GM12878 (cell line): Measurements from ENCODE around the gene PTK7. TPM values are rescaled to one million over a fixed set of nuclear protein-coding genes. Genes with fewer than 3 reads are reported as not detected.

Experiments
- ATAC-seq: fragments of 200-7000 bp; cut with Tn5 transposase; 3 replicates; pipeline ENCODE4 v1.9.1; 2020; ENCODE audit warnings: mild to moderate bottlenecking, moderate library complexity
- BruUV-seq: library from RNA; stranded (reverse); fragments of 400-500 nt; replicated peaks from 2 replicates; lab custom pipeline; 2021; lab: Mats Ljungman, UMichigan
- CTCF ChIA-PET: fragments of 300-600 bp; sonication (Branson Sonifier 250); formaldehyde crosslinking; extraction: SDS; loops from one replicate; lab custom pipeline; 2021; ENCODE audit warnings: inconsistent platforms; lab: Yijun Ruan, JAX
- POLR2A ChIA-PET: fragments of 350-600 bp; formaldehyde crosslinking; extraction: SDS; loops from one replicate; lab custom pipeline; 2021; ENCODE audit warnings: inconsistent platforms; lab: Charles Lee
- RAD21 ChIA-PET: fragments of 300-600 bp; sonication (Branson Sonifier 250); formaldehyde crosslinking; loops from one replicate; lab custom pipeline; 2023; ENCODE audit warnings: antibody characterized with exemption; ENCODE audit not compliant: unreplicated experiment; lab: Charles Lee
- SMC1A ChIA-PET: fragments of 300-600 bp; sonication (Branson Sonifier 250); formaldehyde crosslinking; loops from one replicate; lab custom pipeline; 2023; ENCODE audit not compliant: unreplicated experiment, uncharacterized antibody; lab: Charles Lee
- DNase-seq: peaks from one replicate; pipeline ENCODE4 v3.0.0-alpha.2; 2011; ENCODE audit warnings: low read depth, low spot score
- FAIRE-seq: peaks from 3 replicates; lab custom pipeline; 2011; peaks lifted over from hg19 to GRCh38; lab: Jason Lieb, UNC
- H2AFZ ChIP-seq: 2 replicates; pipeline ENCODE4 v1.6.0; 2011; ENCODE audit warnings: low read depth, low read length, control low read depth; ENCODE audit not compliant: control insufficient read depth
- H3K27ac ChIP-seq: 2 replicates; pipeline ENCODE4 v1.5.1; 2011; ENCODE audit warnings: control low read depth; ENCODE audit not compliant: control insufficient read depth, insufficient read depth
- H3K27me3 ChIP-seq, 2 experiments: replicated peaks in 1 of 2; 2 replicates each; pipeline versions ENCODE4 v1.6.0 to v1.6.1; 2011; ENCODE audit warnings: low read length in 1 of 2; ENCODE audit not compliant: control insufficient read depth in 2 of 2, insufficient read depth in 2 of 2
- H3K36me3 ChIP-seq, 2 experiments: 2 replicates each; pipeline ENCODE4 v1.5.1; 2011; ENCODE audit warnings: low read length in 1 of 2; ENCODE audit not compliant: control insufficient read depth in 2 of 2, insufficient read depth in 2 of 2
- H3K4me1 ChIP-seq: 2 replicates; pipeline ENCODE4 v1.6.1; 2011; ENCODE audit warnings: mild to moderate bottlenecking, low read length, moderate library complexity, mixed read lengths; ENCODE audit not compliant: control insufficient read depth, insufficient read depth
- H3K4me2 ChIP-seq: 2 replicates; pipeline ENCODE4 v1.6.0; 2011; ENCODE audit warnings: control low read depth; ENCODE audit not compliant: control insufficient read depth, insufficient read depth
- H3K4me3 ChIP-seq: fragments of 200-600 bp; sonication (generic); 2 replicates; pipeline ENCODE4 v1.5.1; 2016
- H3K79me2 ChIP-seq: 2 replicates; pipeline ENCODE4 v1.6.0; 2011; ENCODE audit warnings: low read length; ENCODE audit not compliant: control insufficient read depth, insufficient read depth
- H3K9ac ChIP-seq: 2 replicates; pipeline ENCODE4 v1.8.0; 2011; ENCODE audit warnings: low read length, control low read depth, mixed read lengths; ENCODE audit not compliant: control insufficient read depth, insufficient read depth
- H3K9me3 ChIP-seq: replicated peaks from 3 replicates; pipeline ENCODE4 v1.5.1; 2011; ENCODE audit warnings: mild to moderate bottlenecking, low read length; ENCODE audit not compliant: control insufficient read depth, insufficient read depth
- H4K20me1 ChIP-seq: 2 replicates; pipeline ENCODE4 v1.6.0; 2011; ENCODE audit not compliant: control insufficient read depth, insufficient read depth
- BACH1 ChIP-seq: fragments of 450-650 bp; IDR thresholded peaks from 2 replicates; pipeline ENCODE4 v1.6.1; 2017; ENCODE audit warnings: mild to moderate bottlenecking, borderline replicate concordance
- IKZF1 ChIP-seq: fragments of 450-650 bp; conservative IDR thresholded peaks from 2 replicates; pipeline ENCODE4 v1.6.1; 2017; ENCODE audit warnings: antibody characterized with exemption, mild to moderate bottlenecking
- MXI1 ChIP-seq: fragments of 150-350 bp; IDR thresholded peaks from 2 replicates; pipeline ENCODE4 v1.6.1; 2011; ENCODE audit warnings: low read depth, mild to moderate bottlenecking, inconsistent platforms, low read length, improper control_type of control experiment
- POLR2AphosphoS5 ChIP-seq: IDR thresholded peaks from 2 replicates; pipeline ENCODE4 v1.6.1; 2011; ENCODE audit warnings: mild to moderate bottlenecking, low read length, inconsistent platforms
- POU2F2 ChIP-seq: IDR thresholded peaks from 3 replicates; pipeline ENCODE4 v1.6.1; 2011; ENCODE audit warnings: low read depth, mild to moderate bottlenecking, low read length, borderline replicate concordance
- SMAD5 ChIP-seq: IDR thresholded peaks from 2 replicates; pipeline ENCODE4 v1.6.1; 2016; ENCODE audit warnings: antibody characterized with exemption, low read depth
- WGBS: methylation state at CpG from one replicate; pipeline ENCODE4 v1.1.6; 2016; ENCODE audit warnings: low lambda C conversion rate; ENCODE audit not compliant: insufficient replicate concordance, insufficient coverage; ENCODE audit errors: missing lambda C conversion rate; 5-methylcytosine and 5-hydroxymethylcytosine counted together
- in situ Hi-C: fragments of 300-500 bp; cut with MboI; formaldehyde crosslinking; loops from 9 replicates; pipeline ENCODE4 v1.14.3; 2018; ENCODE audit warnings: mixed read lengths
- intact Hi-C: fragments of 100-400 bp; cut with micrococcal nuclease; formaldehyde crosslinking; loops from one replicate; pipeline ENCODE4 v1.14.2; 2022; ENCODE audit not compliant: unreplicated experiment
- polyA plus RNA-seq, 11 experiments: library from polyadenylated mRNA; depleted of rRNA in 4 of 11; unstranded in 6 of 11; stranded (reverse) in 5 of 11; fragments of >200 nt; fragmentation: Nextera tagmentation in 4 of 11; fragmentation: Illumina TruSeq in 1 of 11; extraction: Ambion mirVana in 4 of 11; extraction: Trizol in 1 of 11; gene quantifications; 1 replicate in 1 of 11; 2 replicates in 10 of 11; pipeline versions ENCODE4 v1.2.1 to v1.2.3, GENCODE V29; 2011 to 2016; ENCODE audit warnings: inconsistent platforms in 2 of 11, missing spikeins in 2 of 11, low read depth in 1 of 11
- total RNA-seq, 4 experiments: library from RNA; depleted of rRNA in 3 of 4; stranded (reverse); fragments of >200 nt in 3 of 4; fragmentation: Illumina TruSeq in 1 of 4; extraction: Trizol in 1 of 4; gene quantifications; 2 replicates each; pipeline versions ENCODE4 v1.2.1 to v1.2.3, GENCODE V29; 2013 to 2021
- TF ChIP-seq, protein P1 (sequence below): fragments of 450-650 bp; IDR thresholded peaks from 2 replicates; pipeline ENCODE4 v1.6.1; 2016; ENCODE audit warnings: mild to moderate bottlenecking
- TF ChIP-seq, protein P2 (sequence below): fragments of 450-650 bp; IDR thresholded peaks from 2 replicates; pipeline ENCODE4 v1.6.1; 2017; ENCODE audit warnings: antibody characterized with exemption, mild to moderate bottlenecking, moderate library complexity
- TF ChIP-seq, protein P3 (sequence below): IDR thresholded peaks from 2 replicates; pipeline ENCODE4 v1.6.1; 2012; ENCODE audit warnings: mild to moderate bottlenecking, low read depth, low read length

PTK7 gene
- total and polyA plus RNA-seq, 10 of the 15 experiments (the other 5 are each of a cell fraction or from before 2014, with no cell fraction given) = 0.18 to 14.4 (median 3.3) TPM; not detected in 1

DNA sequence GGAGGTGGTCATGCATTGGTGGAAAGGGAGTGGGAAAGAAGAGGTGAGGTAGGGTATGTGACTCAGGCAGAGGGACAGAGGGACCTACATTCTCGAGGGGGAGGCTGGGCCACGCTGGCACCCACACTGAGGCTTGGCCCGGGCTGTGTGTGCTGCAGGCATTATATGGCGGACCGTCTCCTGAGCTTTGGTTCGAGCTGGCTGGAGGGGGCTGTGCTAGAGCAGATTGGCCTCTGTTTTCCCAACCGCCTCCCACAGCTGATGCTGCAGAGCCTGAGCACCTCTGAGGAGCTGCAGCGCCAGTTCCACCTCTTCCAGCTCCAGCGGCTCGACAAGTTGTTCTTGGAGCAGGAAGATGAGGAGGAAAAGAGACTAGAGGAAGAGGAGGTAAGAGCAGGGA lies 129.7 kb downstream of the PTK7 start:
- no peak overlapping the region for H3K9ac ChIP-seq
- H3K9me3 ChIP-seq = no peaks in the 10 kb centered on the region
- SMC1A ChIA-PET = no interaction called here
- H3K27ac ChIP-seq = no peak overlapping the region
- CTCF ChIA-PET = no interaction called here
- RAD21 ChIA-PET = no interaction called here
- no peaks in the 10 kb centered on the region for H3K27me3 ChIP-seq
- no peak overlapping the region for H2AFZ ChIP-seq
- DNase-seq = no peak
- no peak overlapping the region for H3K4me3 ChIP-seq
- POLR2A ChIA-PET = no interaction called here
- intact Hi-C loops (no loop called here), in situ Hi-C loops (no loop called here)
- no peak overlapping the region for H3K4me2 ChIP-seq
- H3K79me2 ChIP-seq = no peaks in the 10 kb centered on the region
- WGBS = 87% methylated on average over 10 of the region's 10 CpGs
- no peaks in the 10 kb centered on the region for H3K4me1 ChIP-seq
- no peak for ATAC-seq
- no TSS peak for BruUV-seq
- no peaks in the 10 kb centered on the region for H4K20me1 ChIP-seq
- H3K36me3 ChIP-seq = no peaks in the 10 kb centered on the region; a peak in 1 of 4 replicates
- TF ChIP-seq MXI1 (no peak), BACH1 (no peak), POLR2AphosphoS5 (no peak), SMAD5 (no peak), IKZF1 (no peak), POU2F2 (no peak)
- TF ChIP-seq, protein P1, sequence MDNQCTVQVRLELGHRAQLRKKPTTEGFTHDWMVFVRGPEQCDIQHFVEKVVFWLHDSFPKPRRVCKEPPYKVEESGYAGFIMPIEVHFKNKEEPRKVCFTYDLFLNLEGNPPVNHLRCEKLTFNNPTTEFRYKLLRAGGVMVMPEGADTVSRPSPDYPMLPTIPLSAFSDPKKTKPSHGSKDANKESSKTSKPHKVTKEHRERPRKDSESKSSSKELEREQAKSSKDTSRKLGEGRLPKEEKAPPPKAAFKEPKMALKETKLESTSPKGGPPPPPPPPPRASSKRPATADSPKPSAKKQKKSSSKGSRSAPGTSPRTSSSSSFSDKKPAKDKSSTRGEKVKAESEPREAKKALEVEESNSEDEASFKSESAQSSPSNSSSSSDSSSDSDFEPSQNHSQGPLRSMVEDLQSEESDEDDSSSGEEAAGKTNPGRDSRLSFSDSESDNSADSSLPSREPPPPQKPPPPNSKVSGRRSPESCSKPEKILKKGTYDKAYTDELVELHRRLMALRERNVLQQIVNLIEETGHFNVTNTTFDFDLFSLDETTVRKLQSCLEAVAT = no peak
- TF ChIP-seq, protein P2, sequence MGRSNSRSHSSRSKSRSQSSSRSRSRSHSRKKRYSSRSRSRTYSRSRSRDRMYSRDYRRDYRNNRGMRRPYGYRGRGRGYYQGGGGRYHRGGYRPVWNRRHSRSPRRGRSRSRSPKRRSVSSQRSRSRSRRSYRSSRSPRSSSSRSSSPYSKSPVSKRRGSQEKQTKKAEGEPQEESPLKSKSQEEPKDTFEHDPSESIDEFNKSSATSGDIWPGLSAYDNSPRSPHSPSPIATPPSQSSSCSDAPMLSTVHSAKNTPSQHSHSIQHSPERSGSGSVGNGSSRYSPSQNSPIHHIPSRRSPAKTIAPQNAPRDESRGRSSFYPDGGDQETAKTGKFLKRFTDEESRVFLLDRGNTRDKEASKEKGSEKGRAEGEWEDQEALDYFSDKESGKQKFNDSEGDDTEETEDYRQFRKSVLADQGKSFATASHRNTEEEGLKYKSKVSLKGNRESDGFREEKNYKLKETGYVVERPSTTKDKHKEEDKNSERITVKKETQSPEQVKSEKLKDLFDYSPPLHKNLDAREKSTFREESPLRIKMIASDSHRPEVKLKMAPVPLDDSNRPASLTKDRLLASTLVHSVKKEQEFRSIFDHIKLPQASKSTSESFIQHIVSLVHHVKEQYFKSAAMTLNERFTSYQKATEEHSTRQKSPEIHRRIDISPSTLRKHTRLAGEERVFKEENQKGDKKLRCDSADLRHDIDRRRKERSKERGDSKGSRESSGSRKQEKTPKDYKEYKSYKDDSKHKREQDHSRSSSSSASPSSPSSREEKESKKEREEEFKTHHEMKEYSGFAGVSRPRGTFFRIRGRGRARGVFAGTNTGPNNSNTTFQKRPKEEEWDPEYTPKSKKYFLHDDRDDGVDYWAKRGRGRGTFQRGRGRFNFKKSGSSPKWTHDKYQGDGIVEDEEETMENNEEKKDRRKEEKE = no peak
- TF ChIP-seq, protein P3, sequence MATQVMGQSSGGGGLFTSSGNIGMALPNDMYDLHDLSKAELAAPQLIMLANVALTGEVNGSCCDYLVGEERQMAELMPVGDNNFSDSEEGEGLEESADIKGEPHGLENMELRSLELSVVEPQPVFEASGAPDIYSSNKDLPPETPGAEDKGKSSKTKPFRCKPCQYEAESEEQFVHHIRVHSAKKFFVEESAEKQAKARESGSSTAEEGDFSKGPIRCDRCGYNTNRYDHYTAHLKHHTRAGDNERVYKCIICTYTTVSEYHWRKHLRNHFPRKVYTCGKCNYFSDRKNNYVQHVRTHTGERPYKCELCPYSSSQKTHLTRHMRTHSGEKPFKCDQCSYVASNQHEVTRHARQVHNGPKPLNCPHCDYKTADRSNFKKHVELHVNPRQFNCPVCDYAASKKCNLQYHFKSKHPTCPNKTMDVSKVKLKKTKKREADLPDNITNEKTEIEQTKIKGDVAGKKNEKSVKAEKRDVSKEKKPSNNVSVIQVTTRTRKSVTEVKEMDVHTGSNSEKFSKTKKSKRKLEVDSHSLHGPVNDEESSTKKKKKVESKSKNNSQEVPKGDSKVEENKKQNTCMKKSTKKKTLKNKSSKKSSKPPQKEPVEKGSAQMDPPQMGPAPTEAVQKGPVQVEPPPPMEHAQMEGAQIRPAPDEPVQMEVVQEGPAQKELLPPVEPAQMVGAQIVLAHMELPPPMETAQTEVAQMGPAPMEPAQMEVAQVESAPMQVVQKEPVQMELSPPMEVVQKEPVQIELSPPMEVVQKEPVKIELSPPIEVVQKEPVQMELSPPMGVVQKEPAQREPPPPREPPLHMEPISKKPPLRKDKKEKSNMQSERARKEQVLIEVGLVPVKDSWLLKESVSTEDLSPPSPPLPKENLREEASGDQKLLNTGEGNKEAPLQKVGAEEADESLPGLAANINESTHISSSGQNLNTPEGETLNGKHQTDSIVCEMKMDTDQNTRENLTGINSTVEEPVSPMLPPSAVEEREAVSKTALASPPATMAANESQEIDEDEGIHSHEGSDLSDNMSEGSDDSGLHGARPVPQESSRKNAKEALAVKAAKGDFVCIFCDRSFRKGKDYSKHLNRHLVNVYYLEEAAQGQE = no peak
- FAIRE-seq = no peak
